B cell (primary cell): Measurements from ENCODE around the gene ANAPC13. TPM values are rescaled to one million over a fixed set of nuclear protein-coding genes. Genes with fewer than 3 reads are reported as not detected.

Source experiments
- ATAC-seq: fragments of 200-7000 bp; cut with Tn5 transposase; one replicate; pipeline ENCODE4 v1.10.0; 2021; ENCODE audit warnings: low read depth, mild to moderate bottlenecking, moderate number of reproducible peaks, moderate library complexity
- CTCF ChIA-PET: fragments of 350-600 bp; sonication (Branson Sonifier 250); formaldehyde crosslinking; loops from one replicate; lab custom pipeline; 2021; ENCODE audit warnings: antibody characterized with exemption, inconsistent platforms; lab: Charles Lee
- POLR2A ChIA-PET: fragments of 350-600 bp; sonication (Branson Sonifier 250); formaldehyde crosslinking; loops from one replicate; lab custom pipeline; 2021; ENCODE audit warnings: antibody characterized with exemption; lab: Charles Lee
- DNase-seq: peaks from one replicate; pipeline ENCODE4 v3.0.0; 2013
- H2AFZ ChIP-seq: 2 replicates; pipeline ENCODE4 v1.6.1; 2012; ENCODE audit warnings: mild to moderate bottlenecking, low read depth, low read length; ENCODE audit not compliant: insufficient read depth, poor library complexity, severe bottlenecking
- H3K27ac ChIP-seq, 2 donors: 1 replicate in 1 of 2; 2 replicates in 1 of 2; pipeline ENCODE4 v1.5.1; 2012 to 2013; ENCODE audit warnings: low read length in 2 of 2, mild to moderate bottlenecking in 2 of 2, moderate library complexity in 1 of 2
- H3K27me3 ChIP-seq, 4 experiments: fragments of 200-600 bp in 1 of 4; sonication (generic) in 1 of 4; replicated peaks in 1 of 4; 1 replicate in 2 of 4; 2 replicates in 2 of 4; pipeline versions ENCODE4 v1.6.1 to v1.7.0; 2013 to 2016; ENCODE audit warnings: low read length in 3 of 4, mild to moderate bottlenecking in 2 of 4, mixed read lengths in 1 of 4, moderate library complexity in 1 of 4; ENCODE audit not compliant: insufficient read depth in 4 of 4, control insufficient read depth in 3 of 4; ENCODE audit errors: control extremely low read depth in 1 of 4
- H3K36me3 ChIP-seq, 2 experiments: replicated peaks in 1 of 2; 1 replicate in 1 of 2; 2 replicates in 1 of 2; pipeline versions ENCODE4 v1.6.1 to v1.7.1; 2013; ENCODE audit warnings: low read length in 1 of 2; ENCODE audit not compliant: insufficient read depth in 2 of 2, control insufficient read depth in 1 of 2; ENCODE audit errors: control extremely low read depth in 1 of 2, extremely low read depth in 1 of 2
- H3K4me1 ChIP-seq, 2 donors: fragments of 200-600 bp in 1 of 2; sonication (generic) in 1 of 2; 1 replicate in 1 of 2; 2 replicates in 1 of 2; pipeline versions ENCODE4 v1.5.1 to v1.6.1; 2013 to 2017; ENCODE audit warnings: low read length in 2 of 2; ENCODE audit not compliant: control insufficient read depth in 2 of 2, insufficient read depth in 2 of 2
- H3K4me2 ChIP-seq: replicated peaks from 2 replicates; pipeline ENCODE3; 2012; ENCODE audit warnings: mild to moderate bottlenecking, low read depth, low read length; ENCODE audit not compliant: poor library complexity, severe bottlenecking
- H3K4me3 ChIP-seq, 5 experiments: fragments of 200-600 bp in 1 of 5; sonication (generic) in 1 of 5; 1 replicate in 3 of 5; 2 replicates in 2 of 5; pipeline versions ENCODE4 v1.5.1 to v1.7.0; 2011 to 2016; ENCODE audit warnings: low read length in 4 of 5, mild to moderate bottlenecking in 4 of 5, low read depth in 2 of 5, control low read depth in 1 of 5, moderate library complexity in 1 of 5; ENCODE audit not compliant: insufficient read depth in 1 of 5; ENCODE audit errors: control extremely low read depth in 1 of 5, extremely low read depth in 1 of 5
- H3K79me2 ChIP-seq: fragments of 200-600 bp; sonication (generic); one replicate; pipeline ENCODE4 v1.6.0; 2016; ENCODE audit warnings: low read length; ENCODE audit not compliant: control insufficient read depth, insufficient read depth
- H3K9ac ChIP-seq: fragments of 200-600 bp; sonication (generic); 2 replicates; pipeline ENCODE4 v1.6.1; 2017; ENCODE audit warnings: mild to moderate bottlenecking, low read length, moderate library complexity
- H3K9me3 ChIP-seq, 3 donors: one replicate each; pipeline versions ENCODE4 v1.6.1 to v1.7.1; 2013; ENCODE audit warnings: low read length in 2 of 3; ENCODE audit not compliant: control insufficient read depth in 2 of 3, insufficient read depth in 1 of 3; ENCODE audit errors: control extremely low read depth in 1 of 3
- H4K20me1 ChIP-seq: 2 replicates; pipeline ENCODE4 v1.6.0; 2012; ENCODE audit warnings: mild to moderate bottlenecking, low read length; ENCODE audit not compliant: insufficient read depth, control insufficient read depth, poor library complexity, severe bottlenecking
- H3K27ac Mint-ChIP-seq: one replicate; pipeline ENCODE4 v1.8.0; 2021; ENCODE audit warnings: mixed read lengths
- H3K27me3 Mint-ChIP-seq: one replicate; pipeline ENCODE4 v1.8.0; 2021; ENCODE audit warnings: mixed read lengths
- H3K4me1 Mint-ChIP-seq: one replicate; pipeline ENCODE4 v1.8.0; 2021; ENCODE audit warnings: mixed read lengths
- H3K4me3 Mint-ChIP-seq: one replicate; pipeline ENCODE4 v1.8.0; 2021; ENCODE audit warnings: mixed read lengths
- H3K9me3 Mint-ChIP-seq: one replicate; pipeline ENCODE4 v1.8.0; 2022; ENCODE audit warnings: mixed read lengths; ENCODE audit not compliant: insufficient read depth
- CTCF ChIP-seq: fragments of 200-600 bp; IDR thresholded peaks from one replicate; pipeline ENCODE4 v1.8.0; 2022; ENCODE audit warnings: antibody characterized with exemption, mild to moderate bottlenecking
- EZH2 ChIP-seq: IDR thresholded peaks from 2 replicates; pipeline ENCODE4 v1.6.1; 2012; ENCODE audit warnings: borderline replicate concordance, low read depth, mild to moderate bottlenecking, moderate library complexity, low read length; ENCODE audit not compliant: insufficient read depth, poor library complexity, severe bottlenecking
- WGBS: methylation state at CpG from one replicate; pipeline ENCODE4 v1.1.5; 2013; ENCODE audit warnings: missing lambda C conversion rate; ENCODE audit not compliant: insufficient coverage; 5-methylcytosine and 5-hydroxymethylcytosine counted together
- intact Hi-C: fragments of 100-400 bp; cut with micrococcal nuclease; formaldehyde crosslinking; loops from one replicate; pipeline ENCODE4 v1.10.0; 2022
- polyA plus RNA-seq: library from polyadenylated mRNA; depleted of rRNA; stranded (reverse); fragments of >200 nt; gene quantifications from 2 replicates; pipeline ENCODE4 v1.2.3, GENCODE V29; 2012
- total RNA-seq, 2 donors: library from RNA; stranded (reverse); fragments of 120-200 nt in 1 of 2; gene quantifications; 1 replicate in 1 of 2; 2 replicates in 1 of 2; pipeline versions ENCODE4 v1.2.3 to v1.2.4, GENCODE V29; 2013 to 2022

Gene ANAPC13
- total and polyA plus RNA-seq, 2 donors (not counting 1 experiment from before 2014, with no cell fraction given) = 13.0 to 29.3 TPM

DNA sequence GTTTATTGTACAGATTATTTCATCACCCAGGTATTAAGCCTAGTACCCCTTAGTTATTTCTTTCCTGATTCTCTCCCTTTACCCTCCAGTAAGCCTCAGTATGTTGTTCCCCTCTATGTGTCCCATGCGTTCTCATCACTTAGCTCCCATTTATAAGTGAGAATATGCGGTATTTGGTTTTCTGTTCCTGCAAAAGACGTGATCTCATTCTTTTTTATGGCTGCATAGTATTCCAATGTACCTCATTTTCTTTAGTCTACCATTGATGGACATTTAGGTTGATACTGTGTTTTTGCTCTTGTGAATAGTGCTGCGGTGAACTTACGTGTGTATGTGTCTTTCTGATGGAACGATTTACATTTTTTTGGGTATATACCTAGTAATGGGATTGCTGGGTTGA is 36.8 kb upstream of the ANAPC13 start:
- WGBS = no CpG with 5 or more reads among the region's 6 CpGs
- CTCF ChIA-PET = no interaction called here

DNA sequence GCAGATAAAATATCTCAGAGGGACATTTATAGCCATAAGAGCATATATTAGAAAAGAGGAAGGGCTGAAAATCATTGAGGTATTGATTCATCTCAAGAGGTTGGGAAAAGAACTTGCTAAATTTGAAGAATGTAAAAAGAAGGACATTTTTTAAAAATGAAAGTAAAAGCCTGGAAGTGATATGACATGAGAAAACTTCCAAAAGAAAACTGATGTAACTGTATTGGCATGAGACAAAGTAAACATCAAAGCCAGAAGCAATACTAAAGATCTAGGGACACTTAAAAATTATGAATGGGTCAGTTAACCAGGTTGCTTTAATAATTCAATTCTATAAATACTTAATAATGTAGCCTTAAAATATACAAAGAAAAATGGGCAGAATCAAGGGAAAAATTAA is 32.0 kb upstream of the ANAPC13 start:
- POLR2A ChIA-PET = no interaction called here

More for the DNA sequence above, 36.8 kb upstream of the ANAPC13 start:
- Mint-ChIP-seq H3K9me3 (peaks cover 34% of the 10 kb centered on the region), H3K4me3 (no peak overlapping the region), H3K27ac (no peak overlapping the region), H3K27me3 (no peaks in the 10 kb centered on the region), H3K4me1 (no peaks in the 10 kb centered on the region)
- intact Hi-C loops = no loop called here
- no peak overlapping the region for H2AFZ ChIP-seq
- POLR2A ChIA-PET = no interaction called here
- ATAC-seq = no peak
- H3K27ac ChIP-seq = no peak overlapping the region
- peaks cover 37% of the 10 kb centered on the region for H3K79me2 ChIP-seq
- H3K9me3 ChIP-seq = peaks cover 13 to 39% (median 15%) of the 10 kb centered on the region in 3 donors
- H3K36me3 ChIP-seq = peaks cover 0 to 7% of the 10 kb centered on the region in 2 experiments
- TF ChIP-seq CTCF (no peak), EZH2 (no peak)
- H3K9ac ChIP-seq = no peak overlapping the region
- peaks cover 11% of the 10 kb centered on the region for H4K20me1 ChIP-seq
- no peaks in the 10 kb centered on the region for H3K27me3 ChIP-seq
- no peak overlapping the region for H3K4me2 ChIP-seq
- H3K4me1 ChIP-seq = no peaks in the 10 kb centered on the region
- DNase-seq = no peak
- no peak overlapping the region for H3K4me3 ChIP-seq

More for the DNA sequence above, 32.0 kb upstream of the ANAPC13 start:
- Histone ChIP-seq H3K27ac (no peak overlapping the region), H3K4me3 (no peak overlapping the region), H4K20me1 (no peaks in the 10 kb centered on the region), H3K27me3 (no peaks in the 10 kb centered on the region), H3K4me2 (no peak overlapping the region), H3K36me3 (peaks cover 3 to 10% of the 10 kb centered on the region in 2 experiments), H3K9me3 (peaks cover 6 to 9% (median 8%) of the 10 kb centered on the region in 3 donors), H3K9ac (no peak overlapping the region), H2AFZ (no peak overlapping the region), H3K79me2 (peaks cover 11% of the 10 kb centered on the region), H3K4me1 (no peaks in the 10 kb centered on the region)
- H3K27ac Mint-ChIP-seq = no peak overlapping the region
- intact Hi-C loops = no loop called here
- no peak overlapping the region for H3K4me3 Mint-ChIP-seq
- TF ChIP-seq CTCF (no peak), EZH2 (no peak)
- CTCF ChIA-PET = no interaction called here
- no peak for DNase-seq
- H3K9me3 Mint-ChIP-seq = peaks cover 11% of the 10 kb centered on the region
- H3K4me1 Mint-ChIP-seq = no peaks in the 10 kb centered on the region
- H3K27me3 Mint-ChIP-seq = no peaks in the 10 kb centered on the region
- no peak for ATAC-seq
